ENCODE measurements around the gene TMEM43. TPM values are rescaled to one million over a fixed set of nuclear protein-coding genes. Genes with fewer than 3 reads are reported as not detected.

TMEM43 gene
- total RNA-seq, 1 donor from 2014 or later, result 84.9 TPM

DNA sequence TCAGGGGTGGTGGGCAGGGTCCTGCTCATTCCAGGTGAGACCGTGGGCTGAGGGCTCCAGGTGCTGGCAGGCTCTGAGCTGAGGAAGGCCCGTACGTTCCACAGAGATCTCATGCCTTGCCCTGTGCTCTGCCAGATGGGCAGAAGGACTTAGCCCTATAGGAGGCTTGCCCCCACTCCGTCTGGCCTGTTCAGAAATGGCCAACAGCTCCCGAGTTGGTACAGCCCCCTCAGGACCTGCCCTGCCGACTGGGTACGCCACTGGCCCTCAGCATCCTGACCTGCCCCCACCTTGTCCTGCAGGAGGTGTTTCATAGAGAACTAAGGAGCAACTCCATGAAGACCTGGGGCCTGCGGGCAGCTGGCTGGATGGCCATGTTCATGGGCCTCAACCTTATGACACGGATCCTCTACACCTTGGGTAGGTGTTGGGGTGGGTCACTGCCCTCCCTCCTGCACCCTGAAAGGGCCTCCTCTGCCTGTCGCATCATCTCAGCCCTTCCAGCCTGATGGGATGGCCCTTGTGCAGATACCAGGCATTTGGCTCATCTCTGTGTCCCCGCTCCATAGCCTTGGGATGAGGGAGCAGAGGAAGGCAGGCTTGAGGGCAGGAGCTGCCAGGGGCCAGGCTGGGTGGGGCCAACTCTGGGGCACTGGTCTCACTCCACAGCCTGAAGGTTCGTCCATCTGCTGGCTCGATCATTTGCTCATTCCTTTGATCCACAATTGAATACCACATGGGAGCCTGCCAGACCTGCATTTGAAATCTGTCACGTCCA, 14.2 kb downstream of the TMEM43 start:
- Mint-ChIP-seq H3K27me3 (ENCODE audit: low read depth) (no peaks in the 10 kb centered on the region), H3K4me1 (ENCODE audit: low read depth) (peaks cover 49% of the 10 kb centered on the region), H3K27ac (ENCODE audit: unreplicated experiment) (peak overlapping the region; percentile 59), H3K36me3 (ENCODE audit: low read depth) (peaks cover 25% of the 10 kb centered on the region), H3K4me3 (ENCODE audit: unreplicated experiment) (no peak overlapping the region), H3K9me3 (ENCODE audit: low read depth) (no peaks in the 10 kb centered on the region)
- peak; percentile 81 for DNase-seq (ENCODE audit: low spot score)
- TF ChIP-seq, protein P1, sequence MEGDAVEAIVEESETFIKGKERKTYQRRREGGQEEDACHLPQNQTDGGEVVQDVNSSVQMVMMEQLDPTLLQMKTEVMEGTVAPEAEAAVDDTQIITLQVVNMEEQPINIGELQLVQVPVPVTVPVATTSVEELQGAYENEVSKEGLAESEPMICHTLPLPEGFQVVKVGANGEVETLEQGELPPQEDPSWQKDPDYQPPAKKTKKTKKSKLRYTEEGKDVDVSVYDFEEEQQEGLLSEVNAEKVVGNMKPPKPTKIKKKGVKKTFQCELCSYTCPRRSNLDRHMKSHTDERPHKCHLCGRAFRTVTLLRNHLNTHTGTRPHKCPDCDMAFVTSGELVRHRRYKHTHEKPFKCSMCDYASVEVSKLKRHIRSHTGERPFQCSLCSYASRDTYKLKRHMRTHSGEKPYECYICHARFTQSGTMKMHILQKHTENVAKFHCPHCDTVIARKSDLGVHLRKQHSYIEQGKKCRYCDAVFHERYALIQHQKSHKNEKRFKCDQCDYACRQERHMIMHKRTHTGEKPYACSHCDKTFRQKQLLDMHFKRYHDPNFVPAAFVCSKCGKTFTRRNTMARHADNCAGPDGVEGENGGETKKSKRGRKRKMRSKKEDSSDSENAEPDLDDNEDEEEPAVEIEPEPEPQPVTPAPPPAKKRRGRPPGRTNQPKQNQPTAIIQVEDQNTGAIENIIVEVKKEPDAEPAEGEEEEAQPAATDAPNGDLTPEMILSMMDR (IDR thresholded peaks at IDR 0.05), result no peak

DNA sequence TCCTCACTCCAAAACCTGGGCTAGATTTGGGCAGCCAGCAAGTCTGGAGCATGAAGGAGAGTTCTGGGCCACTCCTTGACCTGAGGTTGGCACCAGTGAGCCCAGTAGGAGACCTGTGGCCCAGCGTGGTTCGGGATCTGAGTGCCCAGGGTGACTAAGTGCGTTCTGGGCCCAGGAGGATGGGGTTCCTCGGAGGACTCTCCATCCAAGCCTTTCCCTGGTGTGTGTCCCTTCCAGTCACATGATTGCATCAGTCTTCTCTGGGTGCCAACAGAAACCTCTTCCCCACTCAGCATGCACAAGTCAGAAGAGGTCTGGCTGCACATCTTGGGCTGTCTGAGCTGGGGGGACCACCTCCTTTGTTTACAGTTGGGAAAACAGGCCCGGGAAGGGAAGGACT, 14.9 kb downstream of the TMEM43 start:
- no peak for DNase-seq (ENCODE audit: low spot score)
- Mint-ChIP-seq H3K4me3 (ENCODE audit: unreplicated experiment) (no peak overlapping the region), H3K27me3 (ENCODE audit: low read depth) (no peaks in the 10 kb centered on the region), H3K36me3 (ENCODE audit: low read depth) (peaks cover 24% of the 10 kb centered on the region), H3K27ac (ENCODE audit: unreplicated experiment) (peak overlapping the region; percentile 59), H3K9me3 (ENCODE audit: low read depth) (no peaks in the 10 kb centered on the region), H3K4me1 (ENCODE audit: low read depth) (peaks cover 55% of the 10 kb centered on the region)
- TF ChIP-seq, protein P1 (IDR thresholded peaks at IDR 0.05), result no peak

DNA sequence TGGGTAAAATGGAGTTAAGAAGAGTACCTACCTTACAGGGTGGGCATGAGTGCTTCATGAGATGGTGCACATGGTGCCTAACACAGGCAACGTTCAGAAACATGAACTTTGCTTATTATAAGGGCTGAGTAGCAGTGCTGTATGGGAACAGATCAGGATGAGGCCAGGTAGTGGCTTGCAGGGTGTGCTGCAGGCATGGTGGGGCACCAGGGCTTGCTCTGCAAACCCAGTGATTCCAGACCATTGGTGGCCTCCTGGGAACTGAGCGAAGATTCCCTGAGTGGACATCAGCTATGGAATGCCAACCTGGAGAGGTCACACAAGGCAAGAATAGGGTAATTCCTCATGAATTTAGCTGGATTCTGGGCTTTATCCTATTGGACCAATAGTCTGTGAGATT, 15.8 kb downstream of the TMEM43 start:
- Mint-ChIP-seq H3K4me3 (ENCODE audit: unreplicated experiment) (no peak overlapping the region), H3K27me3 (ENCODE audit: low read depth) (no peaks in the 10 kb centered on the region), H3K9me3 (ENCODE audit: low read depth) (no peaks in the 10 kb centered on the region), H3K36me3 (ENCODE audit: low read depth) (peaks cover 18% of the 10 kb centered on the region), H3K27ac (ENCODE audit: unreplicated experiment) (no peak overlapping the region), H3K4me1 (ENCODE audit: low read depth) (peaks cover 63% of the 10 kb centered on the region)
- TF ChIP-seq, protein P1 (IDR thresholded peaks at IDR 0.05), result no peak
- no peak for DNase-seq (ENCODE audit: low spot score)

DNA sequence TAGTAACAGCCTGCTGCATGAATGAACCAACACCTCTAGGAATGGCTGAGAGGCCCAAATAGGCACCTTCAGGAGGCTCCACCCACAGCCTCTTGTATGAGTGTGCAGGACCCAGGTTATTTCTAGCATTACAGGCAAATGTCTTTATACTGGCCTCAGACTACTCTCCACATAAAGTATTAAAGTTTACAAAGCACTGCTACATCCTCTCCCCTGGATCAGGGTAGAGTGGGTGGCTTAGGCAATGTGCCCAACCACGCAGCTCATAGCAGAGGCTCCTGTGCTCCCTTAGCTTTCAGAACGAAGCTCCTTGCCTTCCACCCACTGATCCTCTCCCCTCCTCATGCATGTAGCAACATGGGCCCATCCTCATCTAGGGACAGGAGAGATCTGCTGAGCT, 16.3 kb downstream of the TMEM43 start:
- Mint-ChIP-seq H3K9me3 (ENCODE audit: low read depth) (no peaks in the 10 kb centered on the region), H3K4me1 (ENCODE audit: low read depth) (peaks cover 63% of the 10 kb centered on the region), H3K27me3 (ENCODE audit: low read depth) (no peaks in the 10 kb centered on the region), H3K36me3 (ENCODE audit: low read depth) (peaks cover 13% of the 10 kb centered on the region), H3K4me3 (ENCODE audit: unreplicated experiment) (no peak overlapping the region), H3K27ac (ENCODE audit: unreplicated experiment) (peak overlapping the region; percentile 73)
- TF ChIP-seq, protein P1 (IDR thresholded peaks at IDR 0.05), result no peak
- DNase-seq (ENCODE audit: low spot score), result no peak

DNA sequence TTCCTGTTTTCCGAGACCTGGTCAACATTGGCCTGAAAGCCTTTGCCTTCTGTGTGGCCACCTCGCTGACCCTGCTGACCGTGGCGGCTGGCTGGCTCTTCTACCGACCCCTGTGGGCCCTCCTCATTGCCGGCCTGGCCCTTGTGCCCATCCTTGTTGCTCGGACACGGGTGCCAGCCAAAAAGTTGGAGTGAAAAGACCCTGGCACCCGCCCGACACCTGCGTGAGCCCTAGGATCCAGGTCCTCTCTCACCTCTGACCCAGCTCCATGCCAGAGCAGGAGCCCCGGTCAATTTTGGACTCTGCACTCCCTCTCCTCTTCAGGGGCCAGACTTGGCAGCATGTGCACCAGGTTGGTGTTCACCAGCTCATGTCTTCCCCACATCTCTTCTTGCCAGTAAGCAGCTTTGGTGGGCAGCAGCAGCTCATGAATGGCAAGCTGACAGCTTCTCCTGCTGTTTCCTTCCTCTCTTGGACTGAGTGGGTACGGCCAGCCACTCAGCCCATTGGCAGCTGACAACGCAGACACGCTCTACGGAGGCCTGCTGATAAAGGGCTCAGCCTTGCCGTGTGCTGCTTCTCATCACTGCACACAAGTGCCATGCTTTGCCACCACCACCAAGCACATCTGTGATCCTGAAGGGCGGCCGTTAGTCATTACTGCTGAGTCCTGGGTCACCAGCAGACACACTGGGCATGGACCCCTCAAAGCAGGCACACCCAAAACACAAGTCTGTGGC, 16.9 kb downstream of the TMEM43 start:
- no peaks in the 10 kb centered on the region for H3K9me3 Mint-ChIP-seq (ENCODE audit: low read depth)
- H3K4me3 Mint-ChIP-seq (ENCODE audit: unreplicated experiment), result no peak overlapping the region
- H3K27ac Mint-ChIP-seq (ENCODE audit: unreplicated experiment), result peak overlapping the region; percentile 99
- H3K36me3 Mint-ChIP-seq (ENCODE audit: low read depth), result peaks cover 15% of the 10 kb centered on the region
- H3K27me3 Mint-ChIP-seq (ENCODE audit: low read depth), result no peaks in the 10 kb centered on the region
- peaks cover 63% of the 10 kb centered on the region for H3K4me1 Mint-ChIP-seq (ENCODE audit: low read depth)
- TF ChIP-seq, protein P1 (IDR thresholded peaks at IDR 0.05), result no peak
- DNase-seq (ENCODE audit: low spot score), result peak; percentile 84

All from chondrocyte (in vitro differentiated cells).